GM12891 (cell line): ENCODE data around the gene PSMD12.

Source experiments
- PAX5 ChIP-seq: IDR thresholded peaks from 2 replicates; pipeline ENCODE4 v1.6.1; 2011; ENCODE audit warnings: low read length, moderate library complexity, mild to moderate bottlenecking; ENCODE audit not compliant: insufficient read depth, severe bottlenecking
- POLR2A ChIP-seq: IDR thresholded peaks from 2 replicates; pipeline ENCODE4 v1.6.1; 2011; ENCODE audit warnings: low read depth, low read length, control low read depth
- POLR2AphosphoS5 ChIP-seq: IDR thresholded peaks from 2 replicates; pipeline ENCODE4 v1.6.1; 2011; ENCODE audit warnings: low read depth, low read length, control low read depth
- POU2F2 ChIP-seq: IDR thresholded peaks from 2 replicates; pipeline ENCODE4 v1.6.1; 2011; ENCODE audit warnings: low read depth, mild to moderate bottlenecking, control low read depth, low read length, moderate library complexity
- TAF1 ChIP-seq: IDR thresholded peaks from 2 replicates; pipeline ENCODE4 v1.6.1; 2011; ENCODE audit warnings: low read depth, low read length, control low read depth

- TF ChIP-seq POLR2A = no peak
- no peak for TF ChIP-seq TAF1
- TF ChIP-seq POLR2AphosphoS5 = no peak
- TF ChIP-seq POU2F2 = no peak
- TF ChIP-seq PAX5 = no peak
Measured at GRCh38 chr17:67364847-67365737, 1.3 kb downstream of the PSMD12 start.
